Measurements from ENCODE around the gene PPP2R5A.

The PPP2R5A gene

DNA sequence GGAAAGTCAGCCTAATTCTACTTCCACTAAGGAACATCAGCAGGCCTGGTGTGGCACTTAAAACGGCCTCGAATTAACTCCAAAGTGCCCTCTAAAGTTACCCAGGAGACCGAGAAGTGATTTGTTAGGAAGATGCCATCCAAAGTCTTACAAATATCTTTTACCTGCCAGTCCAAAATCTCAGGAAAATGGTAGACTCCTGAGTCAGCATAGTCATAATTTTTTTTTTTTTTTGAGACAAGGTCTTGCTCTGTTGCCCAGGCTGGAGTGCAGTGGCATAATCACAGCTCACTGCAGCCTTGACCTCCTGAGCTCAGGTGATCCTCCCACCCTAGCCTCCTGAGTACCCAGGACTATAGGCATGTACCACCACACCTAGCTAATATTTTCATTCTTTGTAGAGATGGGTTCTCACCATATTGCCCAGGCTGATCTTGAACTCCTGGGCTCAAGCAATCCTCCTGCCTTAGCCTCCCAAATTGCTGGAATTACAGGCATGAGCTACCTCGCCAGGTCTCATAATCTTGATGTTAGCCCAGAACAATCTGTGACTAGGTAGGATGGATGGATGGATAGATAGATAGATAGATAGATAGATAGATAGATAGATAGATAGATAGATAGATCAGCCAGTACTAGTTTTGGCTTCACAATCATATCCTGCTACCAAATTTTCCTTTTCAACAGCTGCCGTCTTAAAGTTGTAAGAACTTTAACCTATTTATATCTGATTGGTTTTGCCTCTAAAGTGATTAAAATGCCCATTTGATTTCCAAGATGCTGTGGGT is 25.3 kb upstream of the PPP2R5A start:
- no peak overlapping the region for H3K4me3 ChIP-seq
- no peak overlapping the region for H3K27ac ChIP-seq
- no peak for DNase-seq (ENCODE audit: low read depth, low spot score)
- H3K36me3 ChIP-seq (ENCODE audit: insufficient read depth, low read length): no peaks in the 10 kb centered on the region
- no peaks in the 10 kb centered on the region for H3K9me3 ChIP-seq (ENCODE audit: low read depth, low read length)
- TF ChIP-seq EZH2 (IDR thresholded peaks at IDR 0.05) (no peak), FOXP2 (optimal IDR thresholded peaks at IDR 0.05; ENCODE audit: control extremely low read depth, extremely low read length, insufficient read depth) (no peak), POLR2AphosphoS5 (IDR thresholded peaks at IDR 0.05; ENCODE audit: borderline replicate concordance, low read depth, low read length) (no peak)
- H3K9ac ChIP-seq (ENCODE audit: insufficient read length): no peak overlapping the region

- no peak overlapping the region for H3K27ac ChIP-seq
- no peak overlapping the region for H3K4me3 ChIP-seq
- no peak for DNase-seq (ENCODE audit: low read depth, low spot score)
- no peaks in the 10 kb centered on the region for H3K36me3 ChIP-seq (ENCODE audit: insufficient read depth, low read length)
- H3K9me3 ChIP-seq (ENCODE audit: low read depth, low read length): no peaks in the 10 kb centered on the region
- TF ChIP-seq POLR2AphosphoS5 (IDR thresholded peaks at IDR 0.05; ENCODE audit: borderline replicate concordance, low read depth, low read length) (no peak), EZH2 (IDR thresholded peaks at IDR 0.05) (no peak), FOXP2 (optimal IDR thresholded peaks at IDR 0.05; ENCODE audit: control extremely low read depth, extremely low read length, insufficient read depth) (no peak)
- H3K9ac ChIP-seq (ENCODE audit: insufficient read length): no peak overlapping the region
These were observed 24.5 kb upstream of the PPP2R5A start for GRCh38 chr1:212260557-212261355.

DNA sequence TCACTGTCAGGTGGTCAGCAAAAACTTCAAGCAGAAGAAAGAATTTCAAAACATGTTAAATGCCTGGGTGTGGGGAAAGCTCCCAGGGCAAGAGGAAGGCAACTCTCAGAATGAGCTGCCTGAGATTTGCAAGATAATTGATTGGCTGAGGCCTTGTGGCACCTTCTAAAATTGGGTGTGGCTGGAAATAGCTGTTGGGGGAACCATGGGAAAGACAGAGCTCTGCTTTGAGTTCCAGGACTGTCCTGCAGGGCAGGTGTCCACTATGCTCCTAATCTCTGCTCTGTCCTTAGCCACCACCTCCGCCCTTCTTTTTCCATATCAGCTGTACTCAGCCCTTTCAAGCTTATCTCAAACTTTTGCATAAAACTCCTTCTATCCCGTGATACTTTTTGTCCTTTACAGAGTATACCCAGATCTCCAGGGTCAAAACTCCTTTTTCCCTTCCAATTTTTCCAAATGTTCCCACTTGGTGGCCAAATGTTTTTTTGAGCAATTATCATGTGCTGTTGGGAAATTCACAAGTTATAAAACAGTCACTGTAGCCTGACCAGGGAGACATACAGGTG is 23.8 kb upstream of the PPP2R5A start:
- Histone ChIP-seq H3K27ac (no peak overlapping the region), H3K4me3 (no peak overlapping the region), H3K9me3 (ENCODE audit: low read depth, low read length) (no peaks in the 10 kb centered on the region), H3K36me3 (ENCODE audit: insufficient read depth, low read length) (no peaks in the 10 kb centered on the region), H3K9ac (ENCODE audit: insufficient read length) (no peak overlapping the region)
- TF ChIP-seq FOXP2 (optimal IDR thresholded peaks at IDR 0.05; ENCODE audit: control extremely low read depth, extremely low read length, insufficient read depth): no peak
- TF ChIP-seq POLR2AphosphoS5 (IDR thresholded peaks at IDR 0.05; ENCODE audit: borderline replicate concordance, low read depth, low read length): no peak
- TF ChIP-seq EZH2 (IDR thresholded peaks at IDR 0.05): no peak
- DNase-seq (ENCODE audit: low read depth, low spot score): no peak

- Histone ChIP-seq H3K36me3 (ENCODE audit: insufficient read depth, low read length) (no peaks in the 10 kb centered on the region), H3K9me3 (ENCODE audit: low read depth, low read length) (no peaks in the 10 kb centered on the region), H3K9ac (ENCODE audit: insufficient read length) (no peak overlapping the region), H3K27ac (no peak overlapping the region), H3K4me3 (no peak overlapping the region)
- no peak for DNase-seq (ENCODE audit: low read depth, low spot score)
- TF ChIP-seq POLR2AphosphoS5 (IDR thresholded peaks at IDR 0.05; ENCODE audit: borderline replicate concordance, low read depth, low read length): no peak
- no peak for TF ChIP-seq EZH2 (IDR thresholded peaks at IDR 0.05)
- TF ChIP-seq FOXP2 (optimal IDR thresholded peaks at IDR 0.05; ENCODE audit: control extremely low read depth, extremely low read length, insufficient read depth): no peak
These were observed 18.2 kb upstream of the PPP2R5A start for GRCh38 chr1:212267017-212267416.

GRCh38 chr1:212267460-212267859 is 17.8 kb upstream of the PPP2R5A start:
- H3K36me3 ChIP-seq (ENCODE audit: insufficient read depth, low read length): no peaks in the 10 kb centered on the region
- no peak overlapping the region for H3K27ac ChIP-seq
- TF ChIP-seq POLR2AphosphoS5 (IDR thresholded peaks at IDR 0.05; ENCODE audit: borderline replicate concordance, low read depth, low read length) (no peak), FOXP2 (optimal IDR thresholded peaks at IDR 0.05; ENCODE audit: control extremely low read depth, extremely low read length, insufficient read depth) (no peak), EZH2 (IDR thresholded peaks at IDR 0.05) (no peak)
- no peaks in the 10 kb centered on the region for H3K9me3 ChIP-seq (ENCODE audit: low read depth, low read length)
- no peak for DNase-seq (ENCODE audit: low read depth, low spot score)
- H3K9ac ChIP-seq (ENCODE audit: insufficient read length): no peak overlapping the region
- no peak overlapping the region for H3K4me3 ChIP-seq

- Histone ChIP-seq H3K4me3 (no peak overlapping the region), H3K27ac (no peak overlapping the region), H3K9me3 (ENCODE audit: low read depth, low read length) (no peaks in the 10 kb centered on the region), H3K36me3 (ENCODE audit: insufficient read depth, low read length) (no peaks in the 10 kb centered on the region), H3K9ac (ENCODE audit: insufficient read length) (no peak overlapping the region)
- no peak for TF ChIP-seq POLR2AphosphoS5 (IDR thresholded peaks at IDR 0.05; ENCODE audit: borderline replicate concordance, low read depth, low read length)
- TF ChIP-seq FOXP2 (optimal IDR thresholded peaks at IDR 0.05; ENCODE audit: control extremely low read depth, extremely low read length, insufficient read depth): no peak
- no peak for TF ChIP-seq EZH2 (IDR thresholded peaks at IDR 0.05)
- DNase-seq (ENCODE audit: low read depth, low spot score): no peak
These were observed 15.9 kb upstream of the PPP2R5A start for GRCh38 chr1:212269306-212269705.

GRCh38 chr1:212270564-212270963 is 14.6 kb upstream of the PPP2R5A start:
- TF ChIP-seq FOXP2 (optimal IDR thresholded peaks at IDR 0.05; ENCODE audit: control extremely low read depth, extremely low read length, insufficient read depth) (no peak), EZH2 (IDR thresholded peaks at IDR 0.05) (no peak), POLR2AphosphoS5 (IDR thresholded peaks at IDR 0.05; ENCODE audit: borderline replicate concordance, low read depth, low read length) (no peak)
- no peak overlapping the region for H3K27ac ChIP-seq
- H3K4me3 ChIP-seq: no peak overlapping the region
- no peaks in the 10 kb centered on the region for H3K36me3 ChIP-seq (ENCODE audit: insufficient read depth, low read length)
- no peaks in the 10 kb centered on the region for H3K9me3 ChIP-seq (ENCODE audit: low read depth, low read length)
- DNase-seq (ENCODE audit: low read depth, low spot score): no peak
- H3K9ac ChIP-seq (ENCODE audit: insufficient read length): no peak overlapping the region

- H3K27ac ChIP-seq: no peak overlapping the region
- H3K9ac ChIP-seq (ENCODE audit: insufficient read length): no peak overlapping the region
- H3K9me3 ChIP-seq (ENCODE audit: low read depth, low read length): no peaks in the 10 kb centered on the region
- H3K36me3 ChIP-seq (ENCODE audit: insufficient read depth, low read length): no peaks in the 10 kb centered on the region
- no peak for DNase-seq (ENCODE audit: low read depth, low spot score)
- TF ChIP-seq FOXP2 (optimal IDR thresholded peaks at IDR 0.05; ENCODE audit: control extremely low read depth, extremely low read length, insufficient read depth) (no peak), POLR2AphosphoS5 (IDR thresholded peaks at IDR 0.05; ENCODE audit: borderline replicate concordance, low read depth, low read length) (no peak), EZH2 (IDR thresholded peaks at IDR 0.05) (no peak)
- no peak overlapping the region for H3K4me3 ChIP-seq
These were observed 14.0 kb upstream of the PPP2R5A start for GRCh38 chr1:212271234-212271633.

Measured in SK-N-MC (cell line).